GM19043 (cell line): Measurements from ENCODE around the gene ARRDC5.
"Not testable (repeated sequence)": the region's sequence is repeated elsewhere in the genome, so short reads cannot be mapped to it uniquely, and the experiment has no call there.

ENCODE experiments used
- ATAC-seq: cut with Tn5 transposase; IDR thresholded peaks from one replicate; pipeline ENCODE4 v1.9.1; 2021; ENCODE audit warnings: low read depth; ENCODE audit not compliant: unreplicated experiment

Gene ARRDC5

GRCh38 chr19:4910594-4911281 lies 8.0 kb upstream of the ARRDC5 start:
- no peak for ATAC-seq

GRCh38 chr19:4909897-4910593 lies 7.3 kb upstream of the ARRDC5 start:
- ATAC-seq: peak; percentile 62

- no peak for ATAC-seq
Observed at GRCh38 chr19:4909156-4909896, 6.6 kb upstream of the ARRDC5 start, which contains the start of gene UHRF1. TSS of gene UHRF1 (plus strand) at chr19:4909501. CDS start at chr19:4910886, 1,385 bp downstream.

- ATAC-seq: no peak
Observed at GRCh38 chr19:4908781-4909155, 6.1 kb upstream of the ARRDC5 start.

GRCh38 chr19:4908360-4908759 lies 5.7 kb upstream of the ARRDC5 start:
- ATAC-seq: no peak

- ATAC-seq: no peak
Observed at GRCh38 chr19:4906963-4907362, 4.3 kb upstream of the ARRDC5 start.

- ATAC-seq: no peak
Observed at GRCh38 chr19:4904481-4904880, 1.8 kb upstream of the ARRDC5 start.

- ATAC-seq: not testable (repeated sequence)
Observed at GRCh38 chr19:4900879-4901278, 1.8 kb downstream of the ARRDC5 start.

- no peak for ATAC-seq
Observed at GRCh38 chr19:4897146-4897545, 5.5 kb downstream of the ARRDC5 start.

- no peak for ATAC-seq
Observed at GRCh38 chr19:4896372-4896771, 6.3 kb downstream of the ARRDC5 start.

- ATAC-seq: not testable (repeated sequence)
Observed at GRCh38 chr19:4892962-4893361, 9.7 kb downstream of the ARRDC5 start.

- ATAC-seq: no peak
Observed at GRCh38 chr19:4891066-4891465, 11.6 kb downstream of the ARRDC5 start.

GRCh38 chr19:4889034-4889815 lies 13.5 kb downstream of the ARRDC5 start:
- ATAC-seq: no peak

- not testable (repeated sequence) for ATAC-seq
Observed at GRCh38 chr19:4887803-4888202, 14.9 kb downstream of the ARRDC5 start.

GRCh38 chr19:4884993-4885392 lies 17.7 kb downstream of the ARRDC5 start:
- ATAC-seq: not testable (repeated sequence)

- not testable (repeated sequence) for ATAC-seq
Observed at GRCh38 chr19:4882874-4883273, 19.8 kb downstream of the ARRDC5 start.

GRCh38 chr19:4879041-4879440 lies 23.7 kb downstream of the ARRDC5 start:
- ATAC-seq: no peak

GRCh38 chr19:4878491-4878968 lies 24.2 kb downstream of the ARRDC5 start:
- ATAC-seq: no peak

GRCh38 chr19:4877753-4878490 lies 24.8 kb downstream of the ARRDC5 start:
- no peak for ATAC-seq

GRCh38 chr19:4873930-4874329 lies 28.8 kb downstream of the ARRDC5 start:
- ATAC-seq: no peak
